Hepatocyte (in vitro differentiated cells): ENCODE data around the gene SHROOM2.

Experiments used
- CTCF ChIP-seq: fragments of 200-600 bp; sonication (generic); IDR thresholded peaks from 2 replicates; pipeline ENCODE4 v1.5.1; 2016; ENCODE audit warnings: antibody characterized with exemption, mild to moderate bottlenecking; ENCODE audit not compliant: poor library complexity
- EZH2phosphoT487 ChIP-seq: fragments of 200-600 bp; sonication (generic); IDR thresholded peaks from one replicate; pipeline ENCODE4 v1.6.1; 2018; ENCODE audit warnings: antibody characterized with exemption, mild to moderate bottlenecking, low read depth, moderate library complexity; ENCODE audit not compliant: unreplicated experiment, severe bottlenecking

GRCh38 chrX:9765072-9765736, 21.0 kb upstream of the SHROOM2 start:
- TF ChIP-seq CTCF (no peak), EZH2phosphoT487 (no peak)
